Small intestine (tissue), 7 donors: ENCODE measurements around the gene CILP2. TPM values are rescaled to one million over a fixed set of nuclear protein-coding genes. Genes with fewer than 3 reads are reported as not detected.

Experiments used
- DNase-seq, 2 donors: peaks; one replicate each; pipeline versions ENCODE4 v3.0.0 to v3.0.0-alpha.2; 2013
- FAIRE-seq: peaks from 2 replicates; lab custom pipeline; 2012; peaks lifted over from hg19 to GRCh38; lab: Jason Lieb, UNC
- H3K27ac ChIP-seq, 3 donors: one replicate each; pipeline ENCODE4 v1.5.1; 2013; ENCODE audit warnings: low read length in 2 of 3, mild to moderate bottlenecking in 2 of 3, control low read depth in 1 of 3, inconsistent platforms in 1 of 3, low read depth in 1 of 3, moderate library complexity in 1 of 3
- H3K27me3 ChIP-seq, 3 donors: one replicate each; pipeline ENCODE4 v1.6.1; 2013; ENCODE audit warnings: low read length in 3 of 3, inconsistent platforms in 1 of 3; ENCODE audit not compliant: control insufficient read depth in 3 of 3, insufficient read depth in 3 of 3
- H3K36me3 ChIP-seq, 3 donors: one replicate each; pipeline ENCODE4 v1.6.1; 2013; ENCODE audit warnings: low read length in 3 of 3, inconsistent platforms in 1 of 3, low read depth in 1 of 3, mild to moderate bottlenecking in 1 of 3, moderate library complexity in 1 of 3; ENCODE audit not compliant: control insufficient read depth in 3 of 3, insufficient read depth in 2 of 3
- H3K4me1 ChIP-seq, 3 donors: one replicate each; pipeline ENCODE4 v1.6.1; 2013; ENCODE audit warnings: low read length in 2 of 3, inconsistent platforms in 1 of 3, low read depth in 1 of 3, mild to moderate bottlenecking in 1 of 3, moderate library complexity in 1 of 3; ENCODE audit not compliant: control insufficient read depth in 3 of 3, insufficient read depth in 2 of 3
- H3K4me3 ChIP-seq, 3 donors: one replicate each; pipeline ENCODE4 v1.5.1; 2013; ENCODE audit warnings: low read length in 3 of 3, control low read depth in 1 of 3, inconsistent platforms in 1 of 3, low read depth in 1 of 3, mild to moderate bottlenecking in 1 of 3, moderate library complexity in 1 of 3
- H3K9me3 ChIP-seq, 2 donors: one replicate each; pipeline ENCODE4 v1.6.1; 2013; ENCODE audit warnings: low read depth in 1 of 2, low read length in 1 of 2; ENCODE audit not compliant: control insufficient read depth in 2 of 2, insufficient read depth in 1 of 2
- WGBS, 3 donors: extraction: QIAGEN DNeasy Blood & Tissue Kit; methylation state at CpG; one replicate each; pipeline ENCODE4 v1.1.7; 2013; 5-methylcytosine and 5-hydroxymethylcytosine counted together
- polyA plus RNA-seq, 4 donors: library from polyadenylated mRNA; stranded (reverse) in 3 of 4; unstranded in 1 of 4; fragments of 200-250 nt in 3 of 4; fragments of 120-200 nt in 1 of 4; gene quantifications; one replicate each; pipeline versions ENCODE4 v1.2.1 to v1.2.3, GENCODE V29; 2013
- donor health status: healthy with polysubstance abuse.
- donor health status: control.
- donor health status: control.
- donor health status: Bipolar disorder and iron deficiency.
- donor health status: healthy.

The CILP2 gene
- polyA plus RNA-seq, 4 donors: 0.09 to 0.13 TPM; not detected in 2

GRCh38 chr19:19587771-19588170, 49.7 kb downstream of the CILP2 start:
- Histone ChIP-seq H3K27ac (no peak overlapping the region), H3K36me3 (no peaks in the 10 kb centered on the region), H3K4me3 (no peak overlapping the region), H3K4me1 (peaks cover 0 to 6% (median 2%) of the 10 kb centered on the region in 3 donors), H3K27me3 (no peaks in the 10 kb centered on the region), H3K9me3 (no peaks in the 10 kb centered on the region)
- no peak for FAIRE-seq
- WGBS, 3 donors: 94 to 96% (median 96%) methylated on average over 5 of the region's 5 CpGs
- DNase-seq: no peak

GRCh38 chr19:19588546-19588945, 50.5 kb downstream of the CILP2 start:
- Histone ChIP-seq H3K4me3 (no peak overlapping the region), H3K27me3 (no peaks in the 10 kb centered on the region), H3K27ac (no peak overlapping the region), H3K36me3 (no peaks in the 10 kb centered on the region), H3K4me1 (peaks cover 0 to 6% (median 2%) of the 10 kb centered on the region in 3 donors), H3K9me3 (no peaks in the 10 kb centered on the region)
- DNase-seq (no peak), FAIRE-seq (no peak)
- 73 to 84% (median 83%) methylated on average over 2 of the region's 2 CpGs for WGBS, 3 donors

- Histone ChIP-seq H3K4me3 (no peak overlapping the region), H3K27me3 (no peaks in the 10 kb centered on the region), H3K4me1 (peaks cover 0 to 6% (median 2%) of the 10 kb centered on the region in 3 donors), H3K9me3 (no peaks in the 10 kb centered on the region), H3K27ac (peak overlapping the region; percentile 9 to 83 (median 18)), H3K36me3 (no peaks in the 10 kb centered on the region)
- 48 to 57% (median 55%) methylated on average over 13 of the region's 13 CpGs for WGBS, 3 donors
- DNase-seq: peak; percentile 41 to 56
- no peak for FAIRE-seq
Measured at GRCh38 chr19:19591133-19591825, 53.2 kb downstream of the CILP2 start.

DNA sequence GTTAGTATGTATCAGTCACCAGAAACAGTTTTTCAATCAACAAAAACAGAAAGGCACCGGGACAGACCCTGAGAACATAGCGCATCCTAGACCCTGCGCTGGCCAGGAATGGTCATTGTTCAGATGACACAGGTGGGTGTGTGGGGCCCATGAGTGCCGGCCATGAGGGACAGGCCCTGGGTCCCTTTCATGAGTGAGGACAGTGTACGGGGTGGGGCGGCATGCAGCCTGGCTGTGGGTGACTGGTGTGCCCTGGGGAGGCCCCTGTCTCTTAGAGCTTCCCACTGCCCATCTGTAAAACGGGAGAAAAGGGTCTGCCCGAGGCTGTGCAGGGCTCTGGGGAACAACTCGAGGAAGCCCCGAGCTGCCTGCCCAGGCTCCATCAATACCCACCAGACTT, 54.6 kb downstream of the CILP2 start:
- H3K36me3 ChIP-seq: no peaks in the 10 kb centered on the region
- no peaks in the 10 kb centered on the region for H3K9me3 ChIP-seq
- FAIRE-seq: no peak
- H3K4me3 ChIP-seq: no peak overlapping the region
- H3K27ac ChIP-seq: no peak overlapping the region
- no peaks in the 10 kb centered on the region for H3K27me3 ChIP-seq
- 93 to 97% (median 96%) methylated on average over 10 of the region's 10 CpGs for WGBS, 3 donors
- no peak for DNase-seq
- peaks cover 0 to 6% (median 2%) of the 10 kb centered on the region in 3 donors for H3K4me1 ChIP-seq

GRCh38 chr19:19594381-19594780, 56.3 kb downstream of the CILP2 start:
- Histone ChIP-seq H3K27me3 (no peaks in the 10 kb centered on the region), H3K9me3 (no peaks in the 10 kb centered on the region), H3K27ac (peak overlapping the region in 1 of 3 donors; percentile 34), H3K4me1 (peaks cover 0 to 6% (median 2%) of the 10 kb centered on the region in 3 donors), H3K4me3 (no peak overlapping the region), H3K36me3 (no peaks in the 10 kb centered on the region)
- DNase-seq (no peak), FAIRE-seq (no peak)
- 87 to 97% (median 97%) methylated on average over 4 of the region's 4 CpGs for WGBS, 3 donors

GRCh38 chr19:19595171-19595701, 57.2 kb downstream of the CILP2 start:
- H3K36me3 ChIP-seq: no peaks in the 10 kb centered on the region
- WGBS, 3 donors: 15 to 52% (median 30%) methylated on average over 7 to 8 of the region's 8 CpGs
- DNase-seq (peak; percentile 28 to 31), FAIRE-seq (no peak)
- H3K9me3 ChIP-seq: no peaks in the 10 kb centered on the region
- H3K4me3 ChIP-seq: no peak overlapping the region
- H3K27me3 ChIP-seq: no peaks in the 10 kb centered on the region
- H3K4me1 ChIP-seq: peaks cover 0 to 6% (median 2%) of the 10 kb centered on the region in 3 donors
- peak overlapping the region in 1 of 3 donors; percentile 3 for H3K27ac ChIP-seq

Other genes with a start within 250 kb of the CILP2 start
- 10 to 100 TPM; 32.9 to 66.4 (median 43.0) TPM for gene SUGP1, start 217.8 kb upstream of the CILP2 start, polyA plus RNA-seq
- gene MAU2, start 217.4 kb upstream of the CILP2 start, polyA plus RNA-seq: 10 to 100 TPM; 11.6 to 51.3 (median 18.6) TPM
- 10 to 100 TPM; 25.9 to 49.1 (median 33.0) TPM for gene GATAD2A, start 132.6 kb upstream of the CILP2 start, polyA plus RNA-seq
- gene TSSK6, start 22.7 kb upstream of the CILP2 start, polyA plus RNA-seq: 1 to 10 TPM; 1.6 to 3.4 (median 1.9) TPM
- 100 to 1,000 TPM; 203 to 344 (median 339) TPM for gene NDUFA13, start 22.0 kb upstream of the CILP2 start, polyA plus RNA-seq
- 10 to 100 TPM in 3 of 4 donors, 1 to 10 TPM in 1; 6.7 to 44.1 (median 17.5) TPM for gene YJEFN3, start 9.4 kb upstream of the CILP2 start, polyA plus RNA-seq
- 1 to 10 TPM in 2 of 4 donors, under 1 TPM in 2; 0.81 to 2.5 (median 1.4) TPM for gene PBX4, start 80.4 kb downstream of the CILP2 start, polyA plus RNA-seq
- 10 to 100 TPM in 3 of 4 donors, 1 to 10 TPM in 1; 8.0 to 21.6 (median 11.9) TPM for gene LPAR2, start 90.0 kb downstream of the CILP2 start, polyA plus RNA-seq
- gene GMIP, start 105.4 kb downstream of the CILP2 start, polyA plus RNA-seq: 10 to 100 TPM in 3 of 4 donors, 1 to 10 TPM in 1; 8.3 to 15.1 (median 12.5) TPM
- 10 to 100 TPM; 40.3 to 60.8 (median 45.9) TPM for gene ATP13A1, start 125.4 kb downstream of the CILP2 start, polyA plus RNA-seq
- gene ZNF101, start 130.6 kb downstream of the CILP2 start, polyA plus RNA-seq: 1 to 10 TPM; 7.1 to 10.0 (median 8.7) TPM
- 1 to 10 TPM; 1.1 to 9.1 (median 2.0) TPM for gene ZNF14, start 194.8 kb downstream of the CILP2 start, polyA plus RNA-seq